Heart right ventricle (tissue), 16 donors: ENCODE data around the gene NCLN. TPM values are rescaled to one million over a fixed set of nuclear protein-coding genes. Genes with fewer than 3 reads are reported as not detected.

Experiments used
- ATAC-seq, 8 donors: fragments of 200-7000 bp; cut with Tn5 transposase; one replicate each; pipeline ENCODE4 v1.9.1; 2020; ENCODE audit warnings: mild to moderate bottlenecking in 8 of 8, moderate library complexity in 8 of 8, moderate number of reproducible peaks in 1 of 8
- DNase-seq, 2 donors: peaks; one replicate each; pipeline ENCODE4 v3.0.0-alpha.2; 2020
- H3K27ac ChIP-seq, 10 donors: fragments of 200-600 bp; sonication (generic) in 2 of 10; one replicate each; pipeline versions ENCODE4 v1.5.0 to v1.8.0; 2020 to 2022; ENCODE audit warnings: mild to moderate bottlenecking in 3 of 10
- H3K27me3 ChIP-seq, 7 donors: fragments of 200-600 bp; one replicate each; pipeline ENCODE4 v1.8.0; 2021 to 2022; ENCODE audit warnings: mild to moderate bottlenecking in 2 of 7
- H3K36me3 ChIP-seq, 9 donors: fragments of 200-600 bp; sonication (generic) in 1 of 9; one replicate each; pipeline versions ENCODE4 v1.5.0 to v1.8.0; 2020 to 2022; ENCODE audit warnings: mild to moderate bottlenecking in 2 of 9
- H3K4me1 ChIP-seq, 9 donors: fragments of 200-600 bp; sonication (generic) in 1 of 9; one replicate each; pipeline versions ENCODE4 v1.5.0 to v1.8.0; 2020 to 2022; ENCODE audit warnings: mild to moderate bottlenecking in 4 of 9
- H3K4me3 ChIP-seq, 10 donors: fragments of 200-600 bp; sonication (generic) in 2 of 10; one replicate each; pipeline versions ENCODE4 v1.5.0 to v1.8.0; 2020 to 2022; ENCODE audit warnings: mild to moderate bottlenecking in 7 of 10, moderate library complexity in 2 of 10
- H3K9me3 ChIP-seq, 11 donors: fragments of 200-600 bp in 10 of 11; sonication (generic) in 2 of 11; one replicate each; pipeline versions ENCODE4 v1.5.0 to v1.8.0; 2013 to 2022; ENCODE audit warnings: mild to moderate bottlenecking in 2 of 11, control low read depth in 1 of 11, moderate library complexity in 1 of 11
- CTCF ChIP-seq, 9 donors: fragments of 200-600 bp; sonication (generic) in 2 of 9; IDR thresholded peaks; one replicate each; pipeline versions ENCODE4 v1.5.0 to v1.8.0; 2021 to 2022; ENCODE audit warnings: antibody characterized with exemption in 9 of 9, mild to moderate bottlenecking in 5 of 9, moderate library complexity in 1 of 9
- WGBS, 2 donors: extraction: QIAGEN DNeasy Blood & Tissue Kit; methylation state at CpG; one replicate each; pipeline ENCODE4 v1.1.7; 2013; ENCODE audit warnings: inconsistent platforms in 1 of 2; 5-methylcytosine and 5-hydroxymethylcytosine counted together
- intact Hi-C, 10 donors: fragments of 100-400 bp; cut with DNase I; formaldehyde crosslinking; loops; one replicate each; pipeline versions ENCODE4 v1.11.1 to v1.14.2; 2022
- polyA plus RNA-seq, 2 donors: library from polyadenylated mRNA; stranded (reverse); fragments of 200-250 nt; gene quantifications; one replicate each; pipeline ENCODE4 v1.2.3, GENCODE V29; 2013
- total RNA-seq, 10 donors: library from RNA; stranded (reverse); fragmentation: NEBNext Ultra II Directional in 3 of 10; extraction: Animal tissue kit (Norgen Biotek cat#: 25700) in 3 of 10; gene quantifications; one replicate each; pipeline versions ENCODE4 v1.2.1 to v1.2.4, GENCODE V29; 2021 to 2023
- donor health status: Arrhythmogenic right ventricular cardiomyopathy.
- donor health status: ischemic (EF 13 %, LVEDD 7.1; RV severe dilation, severe dysfunction).
- donor health status: healthy with polysubstance abuse.
- donor health status: DM: no; HTN: yes; CAD: no.
- donor health status: DM: no; HTN: no; CAD: no.
- donor health status: ischemic (EF 25% LVEDD 6.9; RV normal size, moderate dysfunction).
- donor health status: ischemic (EF 25% LVEDD 5.7; RV mildly dilated, moderate dysfunction).
- donor health status: healthy.
- donor health status: DM: yes; HTN: yes; CAD: no.
- donor health status: Ischemic cardiomyopathy.
- donor health status: ischemic (EF 35%, LVEDD 5.7; RV mildly dilated, moderate dysfunction).
- donor health status: nonischemic (EF 11% LVEDD 7.7; RV severe dilation, severe dysfunction).
- donor health status: DM: yes; HTN: yes; CAD: no.
- donor health status: PGD.
- donor health status: ischemic (EF 29% LVEDD 5.4; RV normal size, mild dysfunction).
- donor health status: nonischemic (EF 23%, LVEDD 6.1; RV moderate dilation, normal function).

Gene NCLN
- total and polyA plus RNA-seq, 12 donors: 17.1 to 43.6 (median 27.9) TPM

- peaks cover 0 to 59% (median 15%) of the 10 kb centered on the region in 9 donors for H3K4me1 ChIP-seq
- no peaks in the 10 kb centered on the region for H3K36me3 ChIP-seq
- peak overlapping the region in 8 of 10 donors; percentile 12 to 65 (median 36) for H3K4me3 ChIP-seq
- no peaks in the 10 kb centered on the region for H3K27me3 ChIP-seq
- DNase-seq: no peak
- intact Hi-C loops: no loop called here
- ATAC-seq: peak in 3 of 8 donors; percentile 9 to 43 (median 26)
- peaks cover 0 to 13% (median 7%) of the 10 kb centered on the region in 11 donors for H3K9me3 ChIP-seq
- H3K27ac ChIP-seq: peak overlapping the region in 7 of 10 donors; percentile 43 to 97 (median 55)
- TF ChIP-seq CTCF (IDR thresholded peaks at IDR 0.05): no peak
- 26 to 37% methylated on average over 7 of the region's 7 CpGs for WGBS, 2 donors
Observed at GRCh38 chr19:3137119-3137518, 48.6 kb upstream of the NCLN start.

- H3K27ac ChIP-seq: no peak overlapping the region
- no peak for TF ChIP-seq CTCF (IDR thresholded peaks at IDR 0.05)
- 78 to 83% methylated on average over 15 of the region's 15 CpGs for WGBS, 2 donors
- no peaks in the 10 kb centered on the region for H3K36me3 ChIP-seq
- H3K4me1 ChIP-seq: peaks cover 0 to 59% (median 19%) of the 10 kb centered on the region in 9 donors
- intact Hi-C loops: no loop called here
- H3K27me3 ChIP-seq: no peaks in the 10 kb centered on the region
- no peak for DNase-seq
- ATAC-seq: no peak
- peaks cover 0 to 13% (median 7%) of the 10 kb centered on the region in 11 donors for H3K9me3 ChIP-seq
- peak overlapping the region in 1 of 10 donors; percentile 65 for H3K4me3 ChIP-seq
Observed at GRCh38 chr19:3138268-3138667, 47.5 kb upstream of the NCLN start.

- Histone ChIP-seq H3K27me3 (peaks cover 0 to under 1% (median 0%) of the 10 kb centered on the region in 7 donors), H3K27ac (peak overlapping the region in 4 of 10 donors; percentile 62 to 93 (median 80)), H3K4me1 (peaks cover 0 to 52% (median 19%) of the 10 kb centered on the region in 9 donors), H3K4me3 (no peak overlapping the region), H3K36me3 (no peaks in the 10 kb centered on the region), H3K9me3 (peaks cover 0 to 13% (median 7%) of the 10 kb centered on the region in 11 donors)
- ATAC-seq (no peak), DNase-seq (no peak)
- intact Hi-C loops: no loop called here
- no peak for TF ChIP-seq CTCF (IDR thresholded peaks at IDR 0.05)
Observed at GRCh38 chr19:3140667-3141038, 45.1 kb upstream of the NCLN start.

- TF ChIP-seq CTCF (IDR thresholded peaks at IDR 0.05): no peak
- WGBS, 2 donors: 44 to 57% methylated on average over 6 of the region's 6 CpGs
Observed at GRCh38 chr19:3142292-3142670, 43.4 kb upstream of the NCLN start.

More at GRCh38 chr19:3142292-3142670, 43.4 kb upstream of the NCLN start:
- Histone ChIP-seq H3K4me3 (no peak overlapping the region), H3K9me3 (peaks cover 0 to 13% (median 7%) of the 10 kb centered on the region in 11 donors), H3K36me3 (no peaks in the 10 kb centered on the region), H3K4me1 (peaks cover 0 to 52% (median 12%) of the 10 kb centered on the region in 9 donors), H3K27me3 (peaks cover 0 to 5% (median 0%) of the 10 kb centered on the region in 7 donors), H3K27ac (peak overlapping the region in 9 of 10 donors; percentile 1 to 93 (median 63))
- ATAC-seq (peak in 5 of 8 donors; percentile 31 to 65 (median 48)), DNase-seq (no peak)
- intact Hi-C loops: no loop called here
